ENCODE results near the gene NAA40.

NAA40 gene

DNA sequence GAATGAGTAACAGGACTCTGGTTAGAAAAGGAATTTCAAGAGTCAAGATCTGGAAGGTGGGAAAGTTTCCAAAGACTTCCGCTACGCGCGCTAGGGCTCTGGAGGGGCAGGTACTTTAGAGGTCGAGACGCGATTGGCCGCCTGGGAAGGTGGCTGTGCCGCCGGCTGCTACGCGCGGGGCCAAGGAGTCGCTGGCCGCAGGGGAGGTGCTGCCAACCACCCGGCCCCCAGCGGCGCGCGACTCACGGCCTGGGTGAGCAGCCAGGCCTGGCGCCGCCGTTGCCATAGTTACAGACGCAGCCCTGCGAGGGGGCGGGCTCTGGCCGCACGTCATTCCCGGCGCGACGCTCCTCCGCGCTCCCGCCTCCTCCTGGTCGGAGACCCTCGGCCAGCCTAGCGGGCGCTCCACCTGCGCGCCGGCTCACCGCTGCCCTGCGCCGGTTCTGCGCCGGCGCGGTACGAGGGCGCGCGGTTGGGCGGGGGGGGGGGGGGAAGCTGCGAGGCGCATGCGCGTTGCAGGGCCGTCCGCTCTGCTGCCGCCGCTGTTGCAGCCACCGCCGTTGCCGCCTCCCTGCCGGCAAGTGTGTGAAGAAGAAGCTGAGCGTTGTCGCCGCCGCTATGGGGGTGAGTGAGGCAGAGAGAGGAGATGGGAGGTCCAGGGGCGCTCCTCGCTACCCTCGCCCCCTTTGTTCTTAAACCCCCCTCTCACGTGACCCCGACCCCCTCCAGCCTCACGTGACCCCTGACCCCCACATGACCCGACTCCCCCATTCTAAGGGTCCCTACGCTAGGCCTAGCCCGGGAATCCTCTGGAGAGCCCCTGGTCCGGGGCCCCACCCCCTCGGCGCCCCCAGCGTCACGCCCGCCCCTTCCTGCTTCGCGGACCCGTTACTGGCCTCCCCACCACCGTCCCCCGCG lies at the start of gene NAA40:
Gene NAA40, plus strand, starts transcription at position 524 of the 918 bp plus-strand sequence. Its CDS starts 95 bp downstream, at position 619.
- DNase-seq, result peak; percentile 65 to 95 (median 87)
- intact Hi-C loops (cut with DNase I), result loop anchor here (2.0 kb wide), 1 partner anchor 100 kb away; the partner anchor contains the start of gene MARK2

DNA sequence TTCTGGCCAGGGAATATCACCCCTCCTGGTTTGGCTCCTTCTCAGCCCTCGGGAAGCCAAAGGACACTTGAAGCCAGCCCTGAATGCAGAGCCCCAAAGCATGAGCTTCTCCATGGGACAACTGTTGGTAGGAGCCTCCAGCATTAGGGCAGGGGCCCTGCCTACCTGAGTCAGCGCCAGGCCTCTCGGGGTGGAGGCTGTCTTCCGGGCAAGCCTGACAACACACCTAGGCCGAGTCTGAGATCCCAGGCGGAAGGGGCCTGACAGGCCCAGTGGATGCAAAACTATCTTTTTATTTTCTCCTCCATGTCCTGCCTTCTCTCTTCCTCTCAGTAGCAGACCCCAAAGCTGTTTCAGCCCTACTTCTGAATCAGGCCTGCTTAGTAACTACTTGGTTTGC lies 49.5 kb upstream of the NAA40 start:
- DNase-seq, result no peak

GRCh38 chr11:63890368-63890767 lies 48.4 kb upstream of the NAA40 start:
- no peak for DNase-seq
- intact Hi-C loops (cut with DNase I), result no loop called here

More for the DNA sequence above, 49.5 kb upstream of the NAA40 start:
- intact Hi-C loops (cut with DNase I), result no loop called here

GRCh38 chr11:63892228-63892627 lies 46.6 kb upstream of the NAA40 start:
- DNase-seq, result no peak
- intact Hi-C loops (cut with DNase I), result no loop called here

- no peak for DNase-seq
- intact Hi-C loops (cut with DNase I), result no loop called here
Observed at GRCh38 chr11:63893355-63893754, 45.4 kb upstream of the NAA40 start.

DNA sequence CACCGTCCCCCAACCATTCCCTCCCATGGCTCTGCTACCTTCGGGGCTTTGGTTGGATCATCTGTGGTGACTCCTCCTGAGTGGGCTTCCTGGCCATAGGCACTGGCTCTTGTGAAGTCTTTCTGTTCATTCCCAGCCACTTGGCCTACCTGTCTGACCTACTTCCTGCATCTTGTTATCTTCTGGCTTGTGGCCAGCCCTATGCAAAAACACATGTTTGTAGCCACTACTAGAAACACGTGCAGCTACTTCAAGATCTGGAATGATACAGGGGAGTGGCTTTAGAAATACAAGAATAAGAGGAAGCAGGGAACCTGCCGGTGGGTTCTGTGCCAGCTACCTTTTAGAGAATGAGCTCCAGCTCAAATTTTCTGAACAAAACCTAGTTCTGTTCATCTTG lies 42.7 kb upstream of the NAA40 start:
- no peak for DNase-seq
- intact Hi-C loops (cut with DNase I), result no loop called here

DNA sequence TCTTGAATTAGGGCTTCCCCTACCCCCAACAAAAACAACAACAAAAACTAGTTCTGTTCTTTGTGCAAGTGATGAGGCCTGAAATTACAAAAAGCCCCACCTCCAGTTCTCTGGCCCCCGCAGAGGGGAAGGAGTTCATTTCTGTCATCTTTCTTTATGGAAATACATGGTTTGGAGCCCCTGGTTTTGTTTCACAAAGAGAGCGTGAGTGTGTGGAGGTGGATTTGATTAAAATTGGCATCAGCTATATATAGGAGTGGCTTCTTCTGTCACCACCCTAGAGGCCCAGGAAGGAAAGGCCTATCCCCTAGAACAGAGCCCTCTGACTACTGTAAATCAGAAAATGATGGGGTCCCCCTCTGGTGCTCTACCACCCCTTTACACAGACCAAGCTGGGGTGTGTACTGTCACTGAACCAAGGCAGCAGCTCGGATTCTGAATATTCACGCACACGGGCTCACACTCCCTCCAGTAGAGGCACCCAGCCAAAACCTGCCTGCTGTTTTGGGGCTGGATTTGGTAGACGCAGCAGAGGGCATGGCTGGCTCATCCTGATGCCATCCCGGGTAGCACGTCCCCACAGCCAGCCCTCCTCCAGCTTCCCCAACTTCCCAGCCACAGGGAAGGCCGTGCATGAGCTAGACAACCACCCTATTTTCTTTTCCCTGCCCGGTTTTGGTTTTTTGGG lies 41.2 kb upstream of the NAA40 start:
- peak in 21 of 42 donors; percentile 40 to 79 (median 61) for DNase-seq
- intact Hi-C loops (cut with DNase I), result no loop called here

GRCh38 chr11:63901660-63902059 lies 37.1 kb upstream of the NAA40 start:
- DNase-seq, result no peak
- intact Hi-C loops (cut with DNase I), result no loop called here

- intact Hi-C loops (cut with DNase I), result no loop called here
Observed at GRCh38 chr11:63903884-63904283, 34.9 kb upstream of the NAA40 start.

DNA sequence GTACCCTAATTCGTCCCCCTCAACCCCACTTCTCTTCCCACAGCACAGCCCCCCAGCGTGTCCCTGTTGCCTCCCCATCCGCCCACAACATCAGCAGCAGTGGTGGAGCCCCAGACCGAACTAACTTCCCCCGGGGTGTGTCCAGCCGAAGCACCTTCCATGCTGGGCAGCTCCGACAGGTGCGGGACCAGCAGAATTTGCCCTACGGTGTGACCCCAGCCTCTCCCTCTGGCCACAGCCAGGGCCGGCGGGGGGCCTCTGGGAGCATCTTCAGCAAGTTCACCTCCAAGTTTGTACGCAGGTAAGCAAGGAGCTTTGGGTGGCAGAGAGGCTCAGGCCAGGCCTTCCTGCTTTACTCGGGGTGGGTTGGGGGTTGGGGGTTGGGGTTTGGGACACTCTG lies 34.1 kb upstream of the NAA40 start:
- intact Hi-C loops (cut with DNase I), result no loop called here
- DNase-seq, result no peak

More at GRCh38 chr11:63903884-63904283, 34.9 kb upstream of the NAA40 start:
- DNase-seq, result no peak

DNA sequence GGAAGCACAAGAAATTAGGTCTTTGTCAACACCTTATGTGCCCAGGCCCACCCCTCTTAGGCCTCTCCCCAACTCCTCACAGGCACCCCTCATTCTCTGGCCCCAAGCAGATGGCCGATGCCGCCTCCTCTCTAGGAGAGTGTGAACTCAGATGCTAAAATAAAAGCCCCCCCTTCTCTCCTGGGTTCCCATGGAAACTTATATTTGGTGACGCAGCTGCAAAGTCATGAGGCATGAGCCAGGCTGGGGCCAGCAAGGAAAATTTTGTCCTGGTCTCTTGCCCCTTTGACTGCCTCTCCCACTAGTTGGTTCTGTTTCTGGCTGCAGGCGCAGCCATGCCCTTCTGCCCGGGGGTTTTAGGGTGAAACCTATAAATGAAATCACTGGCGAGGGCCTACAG lies 33.6 kb upstream of the NAA40 start:
- intact Hi-C loops (cut with DNase I), result no loop called here
- peak in 7 of 42 donors; percentile 36 to 65 (median 44) for DNase-seq

DNA sequence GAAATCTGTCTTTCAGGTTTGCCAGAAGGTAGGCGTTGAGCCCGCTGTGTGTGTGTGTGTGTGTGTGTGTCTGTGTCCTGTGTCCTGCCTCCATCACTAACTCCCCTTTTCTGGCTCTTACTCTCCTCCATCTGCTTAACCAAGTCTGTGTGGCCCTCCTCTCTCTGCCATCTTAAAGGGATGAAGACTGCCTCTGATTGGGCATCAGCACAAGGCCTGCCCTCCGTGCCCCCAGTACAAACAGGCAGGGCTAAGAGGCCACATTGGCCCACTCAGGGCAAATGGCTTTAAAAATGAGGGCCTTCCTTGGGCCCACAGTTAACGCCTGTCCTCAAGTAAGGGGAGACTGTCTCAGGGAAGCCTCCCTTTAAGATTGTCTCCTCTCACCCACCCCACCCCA lies 32.7 kb upstream of the NAA40 start:
- DNase-seq, result no peak
- intact Hi-C loops (cut with DNase I), result no loop called here

GRCh38 chr11:63906585-63906984 lies 32.2 kb upstream of the NAA40 start:
- peak in 16 of 42 donors; percentile 49 to 77 (median 65) for DNase-seq
- intact Hi-C loops (cut with DNase I), result no loop called here

GRCh38 chr11:63907063-63907462 lies 31.7 kb upstream of the NAA40 start:
- intact Hi-C loops (cut with DNase I), result no loop called here

DNA sequence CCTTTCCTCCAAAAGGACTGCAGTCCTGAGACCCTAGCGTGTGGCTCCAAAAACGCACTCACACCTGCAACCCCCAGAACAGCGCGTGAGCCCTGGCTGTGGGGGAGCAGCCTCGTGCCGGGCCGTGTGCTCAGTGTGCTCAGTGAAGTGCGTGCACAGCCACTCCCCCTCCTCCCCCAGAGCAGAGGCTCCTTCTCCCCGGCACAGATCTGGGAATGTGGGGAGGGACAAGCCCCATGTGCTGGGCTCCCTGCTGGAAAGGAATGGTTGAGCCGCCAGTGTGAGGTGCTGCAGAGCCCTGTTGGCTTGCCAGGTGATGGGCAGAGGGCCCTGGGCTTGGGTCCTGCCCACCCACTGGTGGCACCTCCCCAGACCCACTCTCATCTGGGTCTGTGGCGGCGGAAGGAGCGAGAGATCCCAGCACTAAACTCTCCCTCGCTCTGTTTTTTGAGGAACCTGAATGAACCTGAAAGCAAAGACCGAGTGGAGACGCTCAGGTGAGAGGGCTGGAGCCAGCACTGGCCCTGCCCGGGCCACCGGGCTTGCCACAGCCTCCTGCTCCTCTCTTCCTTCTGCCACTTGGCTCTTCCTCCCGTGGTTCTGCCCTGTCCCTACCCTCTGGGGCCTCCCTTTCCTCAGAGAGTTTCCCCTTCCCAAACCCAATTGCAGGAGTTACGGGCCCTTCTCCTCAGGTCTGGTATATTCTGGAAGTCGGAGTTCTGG lies 30.8 kb upstream of the NAA40 start:
- intact Hi-C loops (cut with DNase I), result no loop called here
- peak; percentile 39 to 94 (median 77) for DNase-seq

More at GRCh38 chr11:63907063-63907462, 31.7 kb upstream of the NAA40 start:
- DNase-seq, result no peak

- peak in 1 of 42 donors; percentile 25 for DNase-seq
- intact Hi-C loops (cut with DNase I), result no loop called here
Observed at GRCh38 chr11:63908631-63909401, 30.0 kb upstream of the NAA40 start.

- no peak for DNase-seq
- intact Hi-C loops (cut with DNase I), result no loop called here
Observed at GRCh38 chr11:63909591-63910506, 29.0 kb upstream of the NAA40 start.

DNA sequence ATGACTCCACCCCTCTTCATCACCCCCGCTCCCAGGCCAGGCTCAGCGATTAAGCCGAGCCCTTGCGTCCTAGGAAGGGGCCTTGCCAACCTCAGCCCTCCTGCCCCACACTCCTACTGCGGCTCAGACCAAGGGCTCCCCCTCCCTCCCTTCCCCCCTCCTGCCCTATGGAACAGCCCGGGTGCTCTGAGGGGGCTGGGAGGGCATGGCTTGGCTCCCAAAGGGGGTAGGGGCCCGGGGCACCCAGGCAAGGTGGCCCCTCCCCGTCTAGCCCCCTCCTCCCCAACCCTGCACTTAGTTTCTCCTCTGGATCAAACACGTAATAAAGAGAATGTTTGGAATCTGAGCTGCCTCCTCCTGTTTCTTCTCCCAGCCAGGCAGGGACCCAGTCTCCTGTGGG lies 28.1 kb upstream of the NAA40 start:
- DNase-seq, result no peak
- intact Hi-C loops (cut with DNase I), result no loop called here

Measured in head of caudate nucleus (tissue), 42 donors.